A549 treated with GW870086 at 1 μM for 4 hours (cell line): Measurements from ENCODE around the gene SUMO4. TPM values are rescaled to one million over a fixed set of nuclear protein-coding genes. Genes with fewer than 3 reads are reported as not detected.

Experiments used
- total RNA-seq: library from RNA; stranded (reverse); fragments of 200-300 nt; extraction: Qiagen RNA extraction; gene quantifications from 5 replicates; pipeline ENCODE4 v1.2.3, GENCODE V29; 2022; ENCODE audit warnings: low read depth

The SUMO4 gene
- not detected in 5 replicates for total RNA-seq

GRCh38 chr6:149400050-149400449, at the start of gene SUMO4:
SUMO4 (plus strand) TSS chr6:149400262; CDS start chr6:149400392, 130 bp downstream.

Other genes with a start within 250 kb of the SUMO4 start
- gene TAB2, start 82.5 kb upstream of the SUMO4 start, total RNA-seq = 22.0 to 31.0 TPM (median 28.7 TPM) in 5 replicates
- 0.02 to 0.10 TPM (median 0.07 TPM) in 5 replicates for gene ZC3H12D, start 84.8 kb downstream of the SUMO4 start, total RNA-seq
- gene PPIL4, start 145.8 kb downstream of the SUMO4 start, total RNA-seq = 11.7 to 18.3 TPM (median 14.5 TPM) in 5 replicates
- gene GINM1, start 166.1 kb downstream of the SUMO4 start, total RNA-seq = 22.7 to 30.5 TPM (median 27.2 TPM) in 5 replicates
- gene KATNA1, start 248.5 kb downstream of the SUMO4 start, total RNA-seq = 9.6 to 11.8 TPM (median 10.5 TPM) in 5 replicates